GM10266 (cell line): ENCODE data around the gene TXNRD3.

Experiments
- DNase-seq: peaks from one replicate; pipeline ENCODE4 v3.0.0; 2012; ENCODE audit errors: extremely low spot score
- TF ChIP-seq, protein P1 (sequence below): IDR thresholded peaks from 2 replicates; pipeline ENCODE4 v1.5.1; 2012; ENCODE audit warnings: mild to moderate bottlenecking, low read depth; ENCODE audit not compliant: control insufficient read depth, insufficient read depth; ENCODE audit errors: missing control alignments

The TXNRD3 gene

DNA sequence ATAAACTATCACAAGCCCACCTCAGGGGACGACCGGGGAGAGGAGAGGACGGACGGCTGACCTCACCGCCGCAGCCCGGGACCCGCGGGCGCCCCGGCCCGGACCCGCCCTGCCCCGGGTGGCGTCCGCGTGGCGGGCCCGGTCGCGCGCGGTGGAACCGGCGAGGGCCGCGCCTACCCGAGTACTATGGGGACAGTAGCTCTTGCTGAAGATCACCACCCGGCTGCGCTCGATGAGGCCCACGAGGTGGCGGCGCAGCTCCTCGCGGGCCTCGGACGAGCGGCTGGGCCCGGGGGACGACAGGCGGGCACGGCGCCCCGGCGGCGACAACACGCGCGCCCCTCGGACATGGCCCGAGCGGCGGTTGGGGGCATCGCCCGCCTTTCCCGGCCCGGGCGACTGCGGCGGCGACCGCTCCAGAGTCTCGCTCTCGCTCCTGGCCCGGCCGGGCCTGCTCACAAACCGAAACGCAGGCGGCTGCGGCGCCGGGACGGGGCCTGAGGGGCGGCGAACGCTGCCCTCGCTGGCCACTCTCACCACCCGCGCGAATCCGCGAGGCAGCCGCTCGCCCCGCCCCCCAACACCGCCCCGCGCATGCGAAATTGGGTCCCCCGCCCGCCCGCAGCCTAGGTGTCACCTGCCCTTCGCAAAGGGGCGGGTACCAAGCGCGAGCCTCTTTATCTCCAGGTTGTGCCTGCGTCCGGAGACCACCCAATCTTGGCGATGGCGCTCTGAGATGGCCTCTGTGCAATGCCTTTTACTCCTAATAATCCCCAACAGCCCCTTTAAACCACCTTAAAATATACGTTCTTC, at the start of gene TXNRD3:
Gene TXNRD3 (minus strand): TSS at position 554 of the 813 bp plus-strand sequence.
- TF ChIP-seq, protein P1, sequence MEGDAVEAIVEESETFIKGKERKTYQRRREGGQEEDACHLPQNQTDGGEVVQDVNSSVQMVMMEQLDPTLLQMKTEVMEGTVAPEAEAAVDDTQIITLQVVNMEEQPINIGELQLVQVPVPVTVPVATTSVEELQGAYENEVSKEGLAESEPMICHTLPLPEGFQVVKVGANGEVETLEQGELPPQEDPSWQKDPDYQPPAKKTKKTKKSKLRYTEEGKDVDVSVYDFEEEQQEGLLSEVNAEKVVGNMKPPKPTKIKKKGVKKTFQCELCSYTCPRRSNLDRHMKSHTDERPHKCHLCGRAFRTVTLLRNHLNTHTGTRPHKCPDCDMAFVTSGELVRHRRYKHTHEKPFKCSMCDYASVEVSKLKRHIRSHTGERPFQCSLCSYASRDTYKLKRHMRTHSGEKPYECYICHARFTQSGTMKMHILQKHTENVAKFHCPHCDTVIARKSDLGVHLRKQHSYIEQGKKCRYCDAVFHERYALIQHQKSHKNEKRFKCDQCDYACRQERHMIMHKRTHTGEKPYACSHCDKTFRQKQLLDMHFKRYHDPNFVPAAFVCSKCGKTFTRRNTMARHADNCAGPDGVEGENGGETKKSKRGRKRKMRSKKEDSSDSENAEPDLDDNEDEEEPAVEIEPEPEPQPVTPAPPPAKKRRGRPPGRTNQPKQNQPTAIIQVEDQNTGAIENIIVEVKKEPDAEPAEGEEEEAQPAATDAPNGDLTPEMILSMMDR = peak; percentile 34
- DNase-seq = peak; percentile 61

- TF ChIP-seq, protein P1 = peak; percentile 32
- DNase-seq = peak; percentile 100
These were observed 48.9 kb upstream of the TXNRD3 start, which contains the start of gene CHCHD6 for GRCh38 chr3:126703512-126704493. Gene CHCHD6 (plus strand): TSS chr3:126704240. CDS start chr3:126704313, 73 bp downstream.

GRCh38 chr3:126699011-126699410, 44.1 kb upstream of the TXNRD3 start:
- DNase-seq = no peak
- TF ChIP-seq, protein P1 = no peak

- DNase-seq = no peak
- TF ChIP-seq, protein P1 = no peak
These were observed 41.9 kb upstream of the TXNRD3 start for GRCh38 chr3:126696701-126697267.

GRCh38 chr3:126693921-126694320, 39.0 kb upstream of the TXNRD3 start:
- no peak for DNase-seq
- TF ChIP-seq, protein P1 = no peak

- TF ChIP-seq, protein P1 = no peak
- DNase-seq = no peak
These were observed 37.9 kb upstream of the TXNRD3 start for GRCh38 chr3:126692858-126693257.
